Heart left ventricle (tissue), 16 donors: ENCODE results near the gene LOXL4. TPM values are rescaled to one million over a fixed set of nuclear protein-coding genes. Genes with fewer than 3 reads are reported as not detected.

Source experiments
- ATAC-seq, 4 donors: fragments of 200-7000 bp; cut with Tn5 transposase; one replicate each; pipeline ENCODE4 v1.9.1; 2020 to 2022; ENCODE audit warnings: moderate library complexity in 4 of 4, mild to moderate bottlenecking in 3 of 4, moderate number of reproducible peaks in 1 of 4
- DNase-seq, 5 donors: peaks; one replicate each; pipeline ENCODE4 v3.0.0-alpha.2; 2020
- H3K27ac ChIP-seq, 12 donors: fragments of 200-600 bp; sonication (generic) in 4 of 12; one replicate each; pipeline versions ENCODE4 v1.5.0 to v1.8.0; 2016 to 2022; ENCODE audit warnings: mild to moderate bottlenecking in 2 of 12
- H3K27me3 ChIP-seq, 9 donors: fragments of 200-600 bp; sonication (generic) in 2 of 9; one replicate each; pipeline versions ENCODE4 v1.5.1 to v1.8.0; 2016 to 2022; ENCODE audit warnings: mild to moderate bottlenecking in 3 of 9
- H3K36me3 ChIP-seq, 9 donors: fragments of 200-600 bp; sonication (generic) in 2 of 9; one replicate each; pipeline versions ENCODE4 v1.5.0 to v1.8.0; 2018 to 2022; ENCODE audit warnings: mild to moderate bottlenecking in 2 of 9
- H3K4me1 ChIP-seq, 12 donors: fragments of 200-600 bp; sonication (generic) in 4 of 12; one replicate each; pipeline versions ENCODE4 v1.5.0 to v1.8.0; 2016 to 2022; ENCODE audit warnings: mild to moderate bottlenecking in 3 of 12
- H3K4me3 ChIP-seq, 12 donors: fragments of 200-600 bp; sonication (generic) in 4 of 12; one replicate each; pipeline versions ENCODE4 v1.5.0 to v1.8.0; 2017 to 2022; ENCODE audit warnings: mild to moderate bottlenecking in 9 of 12, moderate library complexity in 4 of 12
- H3K9me3 ChIP-seq, 12 donors: fragments of 200-600 bp; sonication (generic) in 4 of 12; one replicate each; pipeline versions ENCODE4 v1.5.0 to v1.8.0; 2016 to 2022; ENCODE audit warnings: mild to moderate bottlenecking in 1 of 12
- CTCF ChIP-seq, 12 donors: fragments of 200-600 bp; sonication (generic) in 4 of 12; IDR thresholded peaks; one replicate each; pipeline versions ENCODE4 v1.5.0 to v1.8.0; 2018 to 2022; ENCODE audit warnings: antibody characterized with exemption in 12 of 12, mild to moderate bottlenecking in 5 of 12
- POLR2A ChIP-seq, 2 donors: fragments of 450-650 bp; IDR thresholded peaks; one replicate each; pipeline ENCODE4 v1.6.1; 2017; ENCODE audit warnings: antibody characterized with exemption in 2 of 2, mild to moderate bottlenecking in 2 of 2, moderate library complexity in 2 of 2
- WGBS, 4 donors: extraction: QIAGEN DNeasy Blood & Tissue Kit in 2 of 4; methylation state at CpG; one replicate each; pipeline versions ENCODE4 v1.1.5 to v1.1.7; 2013 to 2018; 5-methylcytosine and 5-hydroxymethylcytosine counted together
- intact Hi-C, 10 donors: fragments of 100-400 bp; cut with DNase I; formaldehyde crosslinking; loops; one replicate each; pipeline versions ENCODE4 v1.11.1 to v1.14.2; 2022
- polyA plus RNA-seq, 2 donors: library from polyadenylated mRNA; stranded (reverse); fragments of 200-250 nt; gene quantifications; one replicate each; pipeline ENCODE4 v1.2.3, GENCODE V29; 2013
- total RNA-seq, 9 donors: library from RNA; depleted of rRNA in 2 of 9; stranded (reverse); fragments of >200 nt in 2 of 9; fragmentation: NEBNext Ultra II Directional in 3 of 9; extraction: Animal tissue kit (Norgen Biotek cat#: 25700) in 3 of 9; gene quantifications; one replicate each; pipeline versions ENCODE4 v1.1.0 to v1.2.4, GENCODE V29; 2016 to 2023
- donor health status: ischemic (EF 13 %, LVEDD 7.1; RV severe dilation, severe dysfunction).
- donor health status: healthy with polysubstance abuse.
- donor health status: DM: no; HTN: yes; CAD: no.
- donor health status: DM: no; HTN: no; CAD: no.
- donor health status: ischemic (EF 25% LVEDD 6.9; RV normal size, moderate dysfunction).
- donor health status: ischemic (EF 25% LVEDD 5.7; RV mildly dilated, moderate dysfunction).
- donor health status: healthy.
- donor health status: DM: yes; HTN: yes; CAD: no.
- donor health status: ischemic (EF 35%, LVEDD 5.7; RV mildly dilated, moderate dysfunction).
- donor health status: nonischemic (EF 11% LVEDD 7.7; RV severe dilation, severe dysfunction).
- donor health status: DM: yes; HTN: yes; CAD: no.
- donor health status: PGD.
- donor health status: ischemic (EF 29% LVEDD 5.4; RV normal size, mild dysfunction).
- donor health status: nonischemic (EF 23%, LVEDD 6.1; RV moderate dilation, normal function).

LOXL4 gene
- total and polyA plus RNA-seq, 11 donors, result 0.88 to 68.8 (median 1.7) TPM

DNA sequence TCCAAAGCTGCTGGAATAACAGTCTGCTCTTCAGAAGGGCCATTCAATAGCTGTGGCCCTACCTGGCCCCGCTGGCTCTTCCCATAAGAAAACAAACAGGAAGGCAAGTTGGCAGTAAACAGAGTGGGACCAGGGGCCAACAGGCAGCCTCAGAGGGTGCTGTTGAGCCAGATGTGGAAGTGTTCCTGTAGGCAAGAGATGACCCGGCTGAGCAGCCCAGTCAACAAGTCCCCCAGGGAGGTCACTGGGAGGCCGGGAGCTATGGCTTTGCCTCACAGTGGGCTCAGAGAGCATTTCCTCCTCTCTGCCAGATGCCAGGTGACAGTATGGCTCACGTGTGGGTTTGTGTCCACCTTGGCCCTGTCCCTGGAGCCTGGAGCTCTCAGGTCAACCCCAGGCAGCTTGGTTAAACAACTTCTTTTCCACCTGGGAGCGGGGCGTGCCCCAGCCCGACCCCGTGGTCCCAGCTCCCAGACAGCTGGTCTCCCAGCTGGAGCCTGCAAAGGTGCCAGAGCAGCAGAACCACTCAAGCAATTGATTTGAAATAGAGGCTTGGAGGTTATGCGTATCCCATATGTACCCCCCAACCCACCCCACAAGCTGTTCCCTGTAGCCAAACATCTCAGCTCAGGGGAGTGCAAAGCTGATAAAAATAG, 33.8 kb upstream of the LOXL4 start:
- no peaks in the 10 kb centered on the region for H3K36me3 ChIP-seq
- H3K27me3 ChIP-seq, result peaks cover 0 to 17% (median 0%) of the 10 kb centered on the region in 9 donors
- H3K27ac ChIP-seq, result no peak overlapping the region
- TF ChIP-seq CTCF (IDR thresholded peaks at IDR 0.05), result no peak
- TF ChIP-seq POLR2A (IDR thresholded peaks at IDR 0.05), result no peak
- no peak overlapping the region for H3K4me3 ChIP-seq
- DNase-seq (peak in 1 of 5 donors; percentile 59), ATAC-seq (peak in 1 of 4 donors; percentile 23)
- peaks cover 0 to 22% (median 8%) of the 10 kb centered on the region in 12 donors for H3K4me1 ChIP-seq
- H3K9me3 ChIP-seq, result no peaks in the 10 kb centered on the region
- 54 to 68% (median 67%) methylated on average over 6 to 9 of the region's 9 CpGs for WGBS, 4 donors
- intact Hi-C loops, result loop anchor here in 2 of 10 donors (10.0 kb wide), 2 partner anchors 137 to 257 kb away; no protein-coding TSS in a partner anchor

- Histone ChIP-seq H3K27me3 (peaks cover 0 to 17% (median 0%) of the 10 kb centered on the region in 9 donors), H3K9me3 (no peaks in the 10 kb centered on the region), H3K4me1 (peaks cover 0 to 33% (median 9%) of the 10 kb centered on the region in 12 donors), H3K36me3 (no peaks in the 10 kb centered on the region), H3K4me3 (no peak overlapping the region), H3K27ac (no peak overlapping the region)
- ATAC-seq, result no peak
- intact Hi-C loops, result loop anchor here in 2 of 10 donors (10.0 kb wide), 2 partner anchors 136 to 256 kb away; no protein-coding TSS in a partner anchor
- WGBS, 4 donors, result 90 to 94% (median 91%) methylated on average over 7 of the region's 7 CpGs
- TF ChIP-seq POLR2A (IDR thresholded peaks at IDR 0.05), result no peak
- DNase-seq, result no peak
Measured at GRCh38 chr10:98300526-98301229, 32.7 kb upstream of the LOXL4 start.

DNA sequence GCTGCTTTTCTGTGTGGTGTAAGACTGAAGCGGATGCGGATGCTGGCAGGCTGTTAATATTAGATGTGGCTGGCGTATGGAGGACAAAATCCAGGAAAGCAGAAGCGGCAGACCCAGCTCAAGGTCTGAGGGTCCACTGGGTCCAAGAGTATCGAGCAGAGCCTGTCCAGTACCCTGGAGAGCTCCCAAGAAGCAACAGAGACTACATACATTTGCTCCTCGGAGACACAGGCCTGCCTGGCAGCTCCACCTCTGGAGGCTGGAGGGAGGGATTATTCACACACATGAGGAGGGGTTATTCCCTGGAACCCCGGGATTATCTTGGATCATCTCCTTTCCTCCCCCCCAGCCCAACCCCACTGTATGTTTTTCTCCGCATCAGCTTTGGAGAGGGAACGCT, 31.3 kb upstream of the LOXL4 start:
- Histone ChIP-seq H3K36me3 (no peaks in the 10 kb centered on the region), H3K9me3 (no peaks in the 10 kb centered on the region), H3K27ac (no peak overlapping the region), H3K4me1 (peaks cover 0 to 45% (median 17%) of the 10 kb centered on the region in 12 donors), H3K27me3 (peaks cover 0 to 17% (median 0%) of the 10 kb centered on the region in 9 donors), H3K4me3 (no peak overlapping the region)
- intact Hi-C loops, result no loop called here
- TF ChIP-seq POLR2A (IDR thresholded peaks at IDR 0.05) (no peak), CTCF (IDR thresholded peaks at IDR 0.05) (no peak)
- 63 to 75% (median 67%) methylated on average over 9 of the region's 9 CpGs for WGBS, 4 donors
- no peak for ATAC-seq
- no peak for DNase-seq

GRCh38 chr10:98296524-98296923, 28.5 kb upstream of the LOXL4 start:
- no peak for DNase-seq
- H3K4me3 ChIP-seq, result no peak overlapping the region
- TF ChIP-seq CTCF (IDR thresholded peaks at IDR 0.05) (no peak), POLR2A (IDR thresholded peaks at IDR 0.05) (no peak)
- 59 to 76% (median 68%) methylated on average over 1 of the region's 1 CpG for WGBS, 4 donors
- H3K4me1 ChIP-seq, result peaks cover 3 to 47% (median 23%) of the 10 kb centered on the region in 12 donors
- no peaks in the 10 kb centered on the region for H3K9me3 ChIP-seq
- no peak overlapping the region for H3K27ac ChIP-seq
- peaks cover 0 to 11% (median 0%) of the 10 kb centered on the region in 9 donors for H3K27me3 ChIP-seq
- intact Hi-C loops, result no loop called here
- no peaks in the 10 kb centered on the region for H3K36me3 ChIP-seq
- ATAC-seq, result no peak
